NB4 (cell line): ENCODE measurements around the gene PSMG3.

Experiments used
- CTCF ChIP-seq: IDR thresholded peaks from one replicate; pipeline ENCODE4 v1.5.1; 2012; ENCODE audit warnings: low read depth, low read length
- MAX ChIP-seq: IDR thresholded peaks from 2 replicates; pipeline ENCODE4 v1.6.1; 2011; ENCODE audit warnings: low read depth, low read length
- MYC ChIP-seq: IDR thresholded peaks from 2 replicates; pipeline ENCODE4 v1.6.1; 2011; ENCODE audit warnings: low read depth, low read length
- POLR2A ChIP-seq: IDR thresholded peaks from 2 replicates; pipeline ENCODE4 v1.6.1; 2011; ENCODE audit warnings: mild to moderate bottlenecking; ENCODE audit not compliant: insufficient read length; ENCODE audit errors: extremely low read depth

- no peak for TF ChIP-seq CTCF
- no peak for TF ChIP-seq MYC
- TF ChIP-seq POLR2A, result no peak
- no peak for TF ChIP-seq MAX
These were observed 27.4 kb upstream of the PSMG3 start for GRCh38 chr7:1597066-1597760.
